Mucosa of rectum (tissue), 2 donors: ENCODE data around the gene CTTNBP2.

Experiments used
- H3K27ac ChIP-seq, 2 donors: one replicate each; pipeline ENCODE4 v1.7.0; 2013; ENCODE audit warnings: inconsistent platforms in 2 of 2, low read depth in 2 of 2, low read length in 2 of 2
- H3K27me3 ChIP-seq, 2 donors: one replicate each; pipeline ENCODE4 v1.7.0; 2013; ENCODE audit warnings: low read length in 2 of 2; ENCODE audit not compliant: control insufficient read depth in 2 of 2, insufficient read depth in 2 of 2
- H3K36me3 ChIP-seq, 2 donors: one replicate each; pipeline ENCODE4 v1.7.0; 2013; ENCODE audit warnings: low read length in 2 of 2; ENCODE audit not compliant: control insufficient read depth in 2 of 2, insufficient read depth in 2 of 2
- H3K4me1 ChIP-seq, 2 donors: one replicate each; pipeline ENCODE4 v1.7.0; 2013; ENCODE audit warnings: low read length in 2 of 2, mild to moderate bottlenecking in 1 of 2; ENCODE audit not compliant: control insufficient read depth in 2 of 2, insufficient read depth in 2 of 2
- H3K4me3 ChIP-seq, 2 donors: one replicate each; pipeline ENCODE4 v1.7.0; 2013; ENCODE audit warnings: low read length in 2 of 2
- H3K9ac ChIP-seq, 2 donors: one replicate each; pipeline ENCODE4 v1.7.0; 2013; ENCODE audit warnings: low read length in 2 of 2, low read depth in 1 of 2, mild to moderate bottlenecking in 1 of 2
- H3K9me3 ChIP-seq, 2 donors: one replicate each; pipeline ENCODE4 v1.7.0; 2013; ENCODE audit warnings: low read length in 2 of 2; ENCODE audit not compliant: control insufficient read depth in 2 of 2
- donor health status: healthy.
- donor health status: Normal muscosa, but diverticular disease.

CTTNBP2 gene

GRCh38 chr7:117666031-117666430, 207.2 kb downstream of the CTTNBP2 start:
- Histone ChIP-seq H3K27ac (no peak overlapping the region), H3K4me1 (no peaks in the 10 kb centered on the region), H3K36me3 (peaks cover 5% of the 10 kb centered on the region in 2 donors), H3K4me3 (no peak overlapping the region), H3K9me3 (no peaks in the 10 kb centered on the region), H3K27me3 (no peaks in the 10 kb centered on the region), H3K9ac (no peak overlapping the region)

GRCh38 chr7:117665368-117665767, 207.9 kb downstream of the CTTNBP2 start:
- H3K4me1 ChIP-seq, result no peaks in the 10 kb centered on the region
- no peak overlapping the region for H3K9ac ChIP-seq
- no peak overlapping the region for H3K27ac ChIP-seq
- no peaks in the 10 kb centered on the region for H3K27me3 ChIP-seq
- H3K9me3 ChIP-seq, result no peaks in the 10 kb centered on the region
- H3K4me3 ChIP-seq, result no peak overlapping the region
- peaks cover 5% of the 10 kb centered on the region in 2 donors for H3K36me3 ChIP-seq

DNA sequence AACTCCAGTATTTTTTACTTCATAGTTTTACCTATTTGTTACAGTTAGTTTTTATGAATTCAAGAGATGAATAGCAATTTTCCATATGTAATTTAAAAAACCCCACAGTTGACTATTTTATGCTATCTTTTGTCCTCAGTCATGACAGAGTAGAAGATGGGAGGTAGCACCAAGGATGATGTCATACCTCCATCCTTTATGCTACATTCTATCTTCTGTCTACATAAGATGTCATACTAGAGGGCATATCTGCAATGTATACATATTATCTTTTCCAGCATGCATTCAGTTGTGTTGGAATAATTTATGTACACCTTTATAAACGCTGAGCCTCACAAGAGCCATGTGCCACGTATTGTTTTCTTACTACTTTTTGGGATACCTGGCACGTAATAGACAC, 209.2 kb downstream of the CTTNBP2 start:
- Histone ChIP-seq H3K4me1 (peaks cover 0 to 5% of the 10 kb centered on the region in 2 donors), H3K27ac (no peak overlapping the region), H3K27me3 (no peaks in the 10 kb centered on the region), H3K4me3 (no peak overlapping the region), H3K9ac (no peak overlapping the region), H3K36me3 (peaks cover 5% of the 10 kb centered on the region in 2 donors), H3K9me3 (no peaks in the 10 kb centered on the region)

- Histone ChIP-seq H3K36me3 (peaks cover 0 to 5% of the 10 kb centered on the region in 2 donors), H3K27me3 (no peaks in the 10 kb centered on the region), H3K4me3 (no peak overlapping the region), H3K9ac (no peak overlapping the region), H3K27ac (no peak overlapping the region), H3K4me1 (peaks cover 5 to 18% of the 10 kb centered on the region in 2 donors), H3K9me3 (no peaks in the 10 kb centered on the region)
These were observed 211.9 kb downstream of the CTTNBP2 start for GRCh38 chr7:117661328-117661727.
